Measurements from ENCODE around the gene ERAS.
"Not testable (repeated sequence)": the region's sequence is repeated elsewhere in the genome, so short reads cannot be mapped to it uniquely, and the experiment has no call there.

Gene ERAS

GRCh38 chrX:48798318-48798717 is 28.0 kb upstream of the ERAS start:
- DNase-seq (ENCODE audit: low read depth) = no peak

GRCh38 chrX:48800574-48801279 is 25.6 kb upstream of the ERAS start:
- no peak for DNase-seq (ENCODE audit: low read depth)

GRCh38 chrX:48801280-48802088 is 24.8 kb upstream of the ERAS start, which contains the start of gene HDAC6:
TSS of gene HDAC6 (plus strand) at chrX:48802067. CDS start at chrX:48802693, 626 bp downstream.
- peak; percentile 91 for DNase-seq (ENCODE audit: low read depth)

GRCh38 chrX:48802089-48802904 is 24.0 kb upstream of the ERAS start:
- DNase-seq (ENCODE audit: low read depth) = peak; percentile 48

- no peak for DNase-seq (ENCODE audit: low read depth)
These were observed 23.5 kb upstream of the ERAS start for GRCh38 chrX:48802905-48803200.

- no peak for DNase-seq (ENCODE audit: low read depth)
These were observed 20.2 kb upstream of the ERAS start for GRCh38 chrX:48806081-48806480.

- DNase-seq (ENCODE audit: low read depth) = no peak
These were observed 12.7 kb upstream of the ERAS start for GRCh38 chrX:48813644-48814043.

GRCh38 chrX:48814722-48815121 is 11.6 kb upstream of the ERAS start:
- no peak for DNase-seq (ENCODE audit: low read depth)

- DNase-seq (ENCODE audit: low read depth) = no peak
These were observed 11.0 kb upstream of the ERAS start for GRCh38 chrX:48815266-48815665.

- no peak for DNase-seq (ENCODE audit: low read depth)
These were observed 10.1 kb upstream of the ERAS start for GRCh38 chrX:48816014-48816810.

- no peak for DNase-seq (ENCODE audit: low read depth)
These were observed 8.2 kb upstream of the ERAS start for GRCh38 chrX:48818098-48818497.

- no peak for DNase-seq (ENCODE audit: low read depth)
These were observed 7.4 kb upstream of the ERAS start for GRCh38 chrX:48818866-48819265.

GRCh38 chrX:48819394-48819793 is 6.9 kb upstream of the ERAS start:
- DNase-seq (ENCODE audit: low read depth) = not testable (repeated sequence)

GRCh38 chrX:48823053-48823452 is 3.3 kb upstream of the ERAS start:
- no peak for DNase-seq (ENCODE audit: low read depth)

GRCh38 chrX:48824066-48824465 is 2.2 kb upstream of the ERAS start:
- DNase-seq (ENCODE audit: low read depth) = no peak

- no peak for DNase-seq (ENCODE audit: low read depth)
These were observed 752 bp downstream of the ERAS start for GRCh38 chrX:48826876-48827653.

GRCh38 chrX:48827654-48827968 is 1.3 kb downstream of the ERAS start:
- DNase-seq (ENCODE audit: low read depth) = no peak

- DNase-seq (ENCODE audit: low read depth) = no peak
These were observed 2.9 kb downstream of the ERAS start for GRCh38 chrX:48829016-48829735.

- DNase-seq (ENCODE audit: low read depth) = no peak
These were observed 5.0 kb downstream of the ERAS start for GRCh38 chrX:48831136-48831908.

- DNase-seq (ENCODE audit: low read depth) = no peak
These were observed 5.6 kb downstream of the ERAS start for GRCh38 chrX:48831909-48832291.

Measured in activated T-helper 9 cell treated with anti-CD3 and anti-CD28 coated beads, Interleukin-2, amount 50 U/mL, for 16 hours (primary cell).